ENCODE data around the gene EIF1B.

GRCh38 chr3:40291471-40291870 lies 18.0 kb upstream of the EIF1B start:
- TF ChIP-seq CTCF (conservative IDR thresholded peaks at IDR 0.05; ENCODE audit: low read depth, low read length): no peak
- no peak for TF ChIP-seq EZH2 (IDR thresholded peaks at IDR 0.05; ENCODE audit: low read length, unreplicated experiment)

Measured in PC-3 (cell line).